DMS 273 (cell line): ENCODE measurements around the gene SURF6.
"Not testable (repeated sequence)": the region's sequence is repeated elsewhere in the genome, so short reads cannot be mapped to it uniquely, and the experiment has no call there.

Experiments used
- DNase-seq: peaks from one replicate; lab custom pipeline; 2025; ENCODE audit not compliant: unreplicated experiment; lab: John Stamatoyannopoulos, UW

SURF6 gene

DNA sequence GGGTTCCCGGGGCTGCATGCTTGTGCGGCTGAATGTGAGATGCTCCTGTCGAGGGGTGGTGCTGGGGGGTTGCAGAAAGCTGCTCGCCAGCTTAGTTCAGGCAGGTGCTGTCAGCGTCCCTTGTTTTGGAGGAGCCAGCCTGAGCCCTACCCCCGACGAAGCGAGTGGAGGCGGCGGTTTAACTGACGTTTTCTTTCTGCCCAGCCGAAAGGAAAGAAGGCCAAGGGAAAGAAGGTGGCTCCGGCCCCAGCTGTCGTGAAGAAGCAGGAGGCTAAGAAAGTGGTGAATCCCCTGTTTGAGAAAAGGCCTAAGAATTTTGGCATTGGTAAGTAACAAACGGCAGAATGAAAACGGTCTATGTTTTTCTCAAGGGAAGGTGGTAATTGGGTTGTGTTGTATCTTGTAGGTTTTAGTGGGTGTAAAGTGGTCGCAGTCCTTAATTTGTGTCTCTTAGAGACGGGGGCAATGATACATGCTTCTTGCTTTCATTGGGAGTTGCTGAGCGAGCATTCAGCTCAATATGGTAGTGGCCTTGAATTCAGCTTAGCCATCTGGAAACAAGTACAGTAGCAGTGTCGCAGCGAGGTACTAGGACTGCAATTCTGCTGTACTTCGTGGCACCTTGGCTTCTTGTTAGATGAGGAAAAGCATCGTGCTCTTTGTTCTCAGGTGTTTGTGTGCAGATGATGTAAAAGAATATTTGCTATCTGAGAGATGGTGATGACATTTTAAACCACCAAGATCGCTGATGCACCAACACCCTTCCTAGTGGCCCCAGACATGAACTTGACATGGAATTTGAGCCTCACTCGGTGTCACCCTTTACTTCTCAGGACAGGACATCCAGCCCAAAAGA is 13.0 kb upstream of the SURF6 start:
- no peak for DNase-seq

DNA sequence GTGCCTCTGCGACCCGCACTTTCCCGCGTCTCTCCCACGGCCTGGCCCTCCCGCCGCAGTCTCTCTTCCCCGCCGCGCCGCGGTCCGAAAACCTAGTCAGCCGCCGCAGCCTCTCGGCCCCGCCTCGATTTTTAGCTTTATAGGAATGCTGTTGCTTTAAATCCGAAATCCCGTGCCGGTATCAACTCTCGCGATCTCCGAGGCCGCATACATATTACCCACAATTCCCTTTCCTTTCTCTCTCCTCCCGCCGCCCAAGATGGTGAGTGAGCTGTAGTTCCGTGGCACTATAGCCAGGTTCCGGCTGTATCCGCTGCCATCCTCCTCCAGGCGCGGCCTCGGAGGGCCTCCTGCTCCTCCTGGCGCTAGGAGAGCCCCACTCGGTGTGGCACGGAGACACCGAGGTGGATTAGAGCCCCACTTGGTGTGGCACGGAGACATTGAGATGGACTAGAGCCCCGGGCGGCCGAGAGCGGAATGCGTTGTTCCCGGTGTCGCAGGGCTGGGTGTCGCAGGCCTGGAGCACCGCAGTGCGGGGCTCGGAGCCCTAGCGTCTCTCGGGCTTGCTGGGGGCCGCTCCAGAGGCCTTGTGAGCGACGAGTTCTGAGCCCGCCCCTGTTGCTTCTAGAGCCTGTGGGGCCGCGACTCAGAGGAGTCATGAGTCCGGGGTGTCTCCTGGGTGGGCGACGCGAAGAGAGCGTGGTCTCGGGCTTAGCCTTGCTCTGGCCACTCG is 12.2 kb upstream of the SURF6 start, which contains the start of the genes MED22 and RPL7A:
Gene MED22 (minus strand): TSS at position 147 of the 733 bp plus-strand sequence. CDS start 1,469 bp downstream, outside the sequence.
Gene RPL7A (plus strand): TSS at position 234 of the 733 bp plus-strand sequence. CDS start 26 bp downstream, at position 260.
- DNase-seq: peak; percentile 97

DNA sequence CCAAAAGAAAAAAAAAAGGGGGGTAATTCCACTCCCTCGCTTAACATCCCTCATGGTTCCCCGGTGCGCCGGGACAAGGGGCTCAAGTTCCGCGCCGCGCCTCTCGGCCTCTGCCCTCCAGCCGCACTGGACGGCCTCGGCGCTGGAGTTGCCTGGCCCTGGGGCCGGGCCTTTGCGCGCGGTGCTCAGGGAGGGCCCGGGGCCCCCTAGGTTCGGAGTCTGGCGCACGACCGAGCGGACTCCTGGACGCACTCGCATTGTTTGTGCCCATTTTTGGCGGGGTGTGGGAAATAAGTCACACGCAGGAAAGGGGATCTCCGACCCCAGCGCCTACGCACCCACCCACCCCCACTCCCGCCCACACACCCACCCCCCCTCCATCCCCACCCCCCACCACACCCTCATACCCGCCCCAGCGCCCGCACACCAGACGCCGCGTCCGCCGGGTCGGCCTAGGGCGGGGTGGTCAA is 11.6 kb upstream of the SURF6 start:
- DNase-seq: peak; percentile 66

DNA sequence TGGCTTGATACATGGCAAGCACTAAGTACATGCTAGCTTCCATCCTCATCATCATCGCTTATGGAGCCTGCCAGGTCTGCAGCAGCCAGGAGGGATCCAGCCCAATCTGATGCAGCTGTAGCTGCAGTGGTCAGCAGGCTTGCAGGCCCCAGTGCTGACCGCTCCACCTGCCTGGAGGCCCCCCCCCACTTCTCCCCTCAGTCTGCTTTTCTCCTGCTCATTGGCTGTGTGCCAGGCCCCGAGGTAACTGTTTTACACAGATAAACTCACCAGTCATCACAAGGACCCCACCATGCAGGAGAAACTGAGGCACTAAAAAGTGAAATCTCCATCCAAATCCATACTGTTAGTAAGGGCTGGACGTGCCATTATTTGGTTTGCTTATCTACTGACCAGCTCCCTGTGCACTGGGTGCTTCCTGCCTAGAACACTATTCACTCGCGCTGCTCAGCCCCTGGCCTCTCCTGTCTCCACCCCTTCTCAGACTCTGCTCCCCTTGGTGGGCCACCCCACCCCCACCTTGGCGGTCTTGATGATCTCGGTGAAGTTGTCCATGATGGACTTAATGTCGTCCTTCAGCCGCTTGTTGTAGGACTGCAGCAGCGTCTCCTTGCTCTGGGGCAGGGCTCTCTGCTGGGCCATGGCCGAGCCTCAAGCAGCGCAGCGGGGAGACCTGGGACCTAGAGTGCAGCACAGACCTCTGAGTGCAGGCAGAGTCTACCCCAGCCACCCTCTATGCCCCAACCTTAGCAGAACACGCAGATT is 10.2 kb upstream of the SURF6 start:
- DNase-seq: no peak

DNA sequence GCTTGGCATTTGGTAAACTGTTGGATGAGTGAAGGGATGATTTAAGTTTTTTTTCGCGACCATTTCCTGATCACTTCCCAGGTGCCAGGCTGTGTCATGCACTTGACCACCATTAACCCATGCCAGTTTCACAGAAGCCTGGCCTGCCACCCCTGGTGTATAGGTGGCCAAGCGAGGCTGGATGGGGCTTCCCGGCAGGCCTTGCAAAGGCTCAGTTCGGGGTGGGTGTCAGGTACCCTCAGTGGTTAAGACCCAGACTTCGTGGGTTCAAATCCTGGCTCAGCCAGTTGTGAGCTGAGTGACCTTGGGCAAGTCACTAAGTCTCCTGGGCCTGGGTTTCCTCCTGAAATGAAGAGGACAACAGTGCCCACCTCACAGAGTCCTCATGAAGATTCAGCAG is 9.6 kb upstream of the SURF6 start:
- no peak for DNase-seq

DNA sequence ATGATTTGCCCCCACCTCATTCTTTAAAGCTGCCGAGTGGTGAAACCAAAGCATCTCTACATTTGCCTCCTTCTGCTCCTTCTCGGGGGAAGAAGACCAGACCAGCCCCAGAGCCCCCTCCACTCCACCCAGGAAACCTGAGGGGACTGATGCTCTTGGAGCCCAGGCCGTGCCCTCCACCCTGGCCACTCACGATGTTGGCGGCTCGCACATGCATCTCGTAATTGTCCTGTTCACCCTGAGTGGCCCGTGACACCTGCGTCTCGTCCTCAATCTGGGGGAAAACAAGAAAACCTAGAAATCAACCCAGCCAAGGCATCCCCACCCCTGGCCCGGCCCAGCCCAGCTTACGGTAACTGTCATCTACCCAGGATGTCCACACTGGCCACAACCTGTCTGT is 9.0 kb upstream of the SURF6 start:
- DNase-seq: no peak

DNA sequence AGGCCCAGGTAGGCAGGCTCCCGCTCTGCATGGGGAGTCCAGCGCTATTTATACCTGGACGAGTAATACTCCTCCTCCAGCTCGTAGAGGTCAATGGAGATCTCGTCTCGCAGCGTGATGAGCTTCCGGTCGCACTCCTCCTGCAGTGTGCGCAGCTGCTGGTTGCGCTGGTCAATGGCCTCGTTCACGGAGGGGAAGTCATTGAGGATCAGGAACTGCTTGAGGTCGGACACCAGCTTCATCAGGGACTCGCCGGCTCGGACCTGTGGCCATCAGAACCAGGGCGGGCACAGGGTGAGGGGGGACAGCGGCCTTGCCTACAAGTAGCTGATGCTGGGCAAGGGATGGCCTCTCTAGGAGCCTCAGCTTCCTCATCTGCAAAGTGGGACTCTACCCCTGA is 8.1 kb upstream of the SURF6 start:
- no peak for DNase-seq

DNA sequence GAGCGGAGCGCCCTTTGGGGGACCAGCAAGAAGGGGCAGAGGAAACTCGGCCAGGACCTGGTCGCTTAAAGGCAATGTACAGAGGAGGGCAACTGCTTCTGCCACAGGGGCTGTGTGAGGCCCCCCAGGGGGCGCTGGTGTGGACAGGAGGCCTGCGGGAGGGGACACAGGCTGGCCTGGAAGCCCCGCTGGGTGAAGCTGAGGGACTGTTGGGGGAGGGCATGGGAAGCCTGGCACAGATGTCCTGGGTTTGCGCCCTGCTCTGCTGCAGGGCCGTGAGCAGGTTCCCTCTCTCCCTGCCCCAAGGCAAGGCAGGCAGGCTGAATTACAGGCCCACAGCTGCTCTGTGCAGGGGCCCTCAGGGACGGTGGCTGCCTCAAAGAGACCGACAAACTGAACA is 6.6 kb upstream of the SURF6 start:
- DNase-seq: peak; percentile 78

DNA sequence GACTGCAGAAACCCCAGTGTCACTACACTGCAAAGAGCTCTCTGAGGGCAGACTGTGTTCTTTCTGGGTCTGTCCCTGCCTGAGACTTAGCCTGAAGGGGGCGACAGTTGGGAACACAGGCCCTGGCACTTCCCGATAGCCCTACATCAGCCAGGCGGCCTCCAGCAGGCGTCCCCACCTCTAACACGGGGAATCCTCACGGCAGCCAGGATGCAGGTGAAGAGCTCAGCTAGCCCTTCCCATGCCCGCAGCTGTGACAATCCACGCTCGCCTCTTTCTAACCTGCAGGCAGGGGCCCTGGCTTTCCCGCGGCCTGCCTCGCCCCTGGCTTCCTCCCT is 6.0 kb upstream of the SURF6 start:
- peak; percentile 53 for DNase-seq

DNA sequence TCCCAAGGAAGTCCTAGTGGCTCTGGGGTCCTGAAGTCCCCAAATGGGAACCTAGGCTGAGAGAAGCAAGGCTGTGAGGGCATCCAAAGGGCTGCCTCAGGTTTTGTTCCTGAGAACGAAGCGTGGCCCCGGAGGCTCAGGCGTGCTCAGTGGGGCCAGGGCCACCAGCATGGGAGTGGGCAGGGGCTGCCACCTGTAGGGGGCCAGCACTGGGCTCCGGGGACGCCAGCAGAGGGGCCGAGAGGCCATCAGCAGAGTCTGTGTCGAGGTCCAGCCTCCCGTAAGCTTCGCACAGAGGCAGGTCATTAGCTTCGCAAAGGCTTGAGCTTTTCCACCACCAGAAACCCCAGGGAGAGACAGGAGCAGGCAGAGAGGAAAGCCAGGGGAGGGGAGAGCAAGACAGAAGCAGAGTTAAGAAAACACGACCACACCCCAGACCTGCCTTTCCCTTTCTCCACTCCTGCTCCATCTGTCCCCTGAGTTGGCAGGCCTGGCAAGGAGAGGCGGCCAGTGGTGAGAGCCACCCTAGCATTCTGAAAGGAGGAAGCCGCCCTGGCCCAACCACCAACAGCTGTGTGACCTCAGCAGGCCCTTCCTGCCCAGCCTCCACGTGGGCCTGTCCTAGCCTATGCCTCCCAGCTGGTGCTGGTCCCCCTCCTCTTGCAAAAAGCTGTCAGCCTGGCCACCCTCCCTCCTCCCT is 5.5 kb upstream of the SURF6 start:
- peak; percentile 53 for DNase-seq

DNA sequence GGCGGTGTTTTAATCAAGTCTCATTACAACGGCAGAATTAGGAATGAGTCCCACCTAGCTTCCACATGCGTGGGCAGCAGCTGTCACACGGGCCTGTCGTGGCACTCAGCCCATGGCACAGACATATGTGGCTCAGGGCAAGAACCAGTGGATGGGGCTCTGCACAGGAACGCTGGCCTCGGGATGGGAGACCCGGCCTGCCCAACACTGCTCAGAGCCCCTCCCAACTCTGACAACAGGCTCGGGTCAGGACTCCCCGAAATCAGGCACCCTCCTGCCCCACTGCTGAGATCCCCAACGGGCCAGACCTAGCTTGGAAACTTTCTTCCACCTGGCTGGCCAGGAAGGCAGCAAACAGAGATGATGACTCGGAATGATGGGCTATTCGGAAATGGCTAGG is 4.9 kb upstream of the SURF6 start:
- no peak for DNase-seq

DNA sequence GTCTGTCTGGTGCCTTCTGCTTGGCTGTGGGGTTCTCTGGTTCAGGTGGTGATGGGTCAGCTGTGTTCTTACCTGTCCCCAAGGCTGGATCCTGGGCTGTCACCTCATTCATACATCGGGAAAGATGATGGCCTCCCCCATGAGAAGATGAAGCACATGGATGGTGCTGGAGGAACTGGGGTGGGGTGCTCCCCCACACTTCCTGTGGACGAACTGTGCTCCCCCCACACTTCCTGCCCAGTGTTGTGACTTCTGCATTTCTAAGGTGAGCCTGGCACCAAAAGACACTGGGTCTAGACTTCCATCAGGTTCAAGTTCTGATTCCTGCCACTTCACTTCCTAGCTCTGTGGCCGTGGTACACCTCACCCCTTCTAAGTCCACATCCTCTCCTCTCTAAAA is 4.3 kb upstream of the SURF6 start:
- no peak for DNase-seq

DNA sequence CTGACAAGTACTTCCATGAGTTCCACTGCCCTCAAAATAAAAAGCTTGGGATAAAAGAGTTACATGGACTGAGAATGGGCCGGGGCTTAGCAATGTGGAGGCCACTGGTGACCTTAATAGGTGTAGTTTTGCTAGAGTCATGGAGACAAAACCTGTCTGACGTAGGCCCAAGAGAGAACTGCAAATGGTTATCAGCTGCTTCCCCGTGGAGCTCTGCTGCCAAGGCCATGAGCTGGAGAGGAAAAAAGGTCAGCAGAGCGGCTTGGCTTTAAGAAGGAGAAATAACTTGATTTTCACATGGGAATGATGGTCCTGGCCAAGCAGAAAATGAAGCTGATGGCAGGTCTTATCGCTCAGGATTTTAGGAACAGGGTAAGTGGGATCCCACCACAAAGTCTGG is 3.7 kb upstream of the SURF6 start:
- DNase-seq: no peak

DNA sequence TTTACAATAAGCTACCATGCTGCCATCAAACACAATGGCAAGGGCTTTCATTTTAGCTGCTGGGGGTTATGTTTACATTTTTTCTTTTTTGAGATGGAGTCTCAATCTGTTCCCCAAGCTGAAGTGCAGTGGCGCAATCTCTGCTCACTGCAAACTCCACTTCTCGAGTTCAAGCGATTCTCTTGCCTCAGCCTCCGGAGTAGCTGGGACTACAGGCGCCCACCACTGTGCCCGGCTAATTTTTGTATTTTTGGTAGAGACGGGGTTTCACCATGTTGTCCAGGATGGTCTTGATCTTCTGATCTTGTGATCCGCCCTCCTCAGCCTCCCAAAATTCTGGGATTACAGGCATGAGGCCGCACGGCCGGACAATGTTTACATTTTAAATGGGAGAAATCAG is 1.1 kb downstream of the SURF6 start:
- DNase-seq: not testable (repeated sequence)

DNA sequence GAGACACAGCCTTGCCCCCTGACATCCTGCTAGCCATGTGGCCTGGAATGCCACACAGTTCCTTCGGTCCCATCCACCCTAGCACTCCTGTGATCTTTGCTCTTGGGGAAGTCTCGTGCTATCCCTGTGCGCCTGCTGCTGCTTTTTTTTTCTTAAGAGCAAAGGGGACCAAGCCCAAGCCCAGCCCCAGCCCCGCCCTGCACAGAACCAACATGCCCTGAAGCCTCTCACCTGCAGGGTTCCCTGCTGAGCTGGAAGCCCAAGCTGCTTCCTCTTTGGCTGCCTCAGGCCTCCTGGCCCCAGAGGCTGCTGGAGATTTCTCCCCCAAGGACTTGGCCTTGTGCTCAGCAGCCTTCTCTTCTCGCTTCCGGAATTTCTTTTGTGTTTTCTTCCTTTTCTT is 1.8 kb downstream of the SURF6 start:
- DNase-seq: no peak

DNA sequence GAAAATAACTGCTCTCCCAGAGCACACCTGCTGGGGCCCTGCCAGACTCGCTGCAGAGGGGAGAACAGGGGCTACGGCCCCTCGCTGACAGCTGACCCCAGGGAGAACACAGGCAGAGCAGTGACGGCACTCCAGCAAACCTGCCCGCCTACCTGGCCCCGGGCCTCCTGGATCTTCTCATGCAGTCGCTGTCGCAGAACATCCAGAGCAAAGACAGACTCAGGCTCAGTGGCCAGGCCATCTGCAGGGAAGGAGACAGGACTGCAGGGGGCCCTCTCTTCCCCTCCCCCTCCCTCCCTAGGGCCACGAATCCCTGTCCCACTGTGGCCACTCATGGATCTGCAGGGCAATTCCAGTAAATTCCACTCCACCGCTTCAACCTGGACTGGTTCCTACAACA is 2.4 kb downstream of the SURF6 start:
- DNase-seq: no peak

DNA sequence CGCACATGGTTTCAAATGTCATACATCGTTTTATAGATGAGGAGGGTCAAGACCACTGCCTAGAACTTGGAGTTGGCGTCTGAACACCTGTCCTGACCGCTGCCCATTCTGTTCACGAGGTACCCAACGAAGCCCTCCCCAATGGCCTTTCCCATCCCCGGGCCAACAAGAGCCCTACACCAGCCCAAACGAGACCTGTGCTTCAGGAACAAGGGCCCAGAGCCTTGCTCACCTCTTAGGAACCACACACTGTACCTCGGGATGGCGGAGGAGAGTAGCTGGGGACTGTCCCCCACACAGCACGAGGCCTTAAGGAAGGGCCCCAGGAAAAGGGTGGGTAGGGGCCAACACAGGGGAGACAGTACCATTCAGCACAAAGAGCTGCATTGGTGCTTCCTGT is 3.0 kb downstream of the SURF6 start:
- no peak for DNase-seq

DNA sequence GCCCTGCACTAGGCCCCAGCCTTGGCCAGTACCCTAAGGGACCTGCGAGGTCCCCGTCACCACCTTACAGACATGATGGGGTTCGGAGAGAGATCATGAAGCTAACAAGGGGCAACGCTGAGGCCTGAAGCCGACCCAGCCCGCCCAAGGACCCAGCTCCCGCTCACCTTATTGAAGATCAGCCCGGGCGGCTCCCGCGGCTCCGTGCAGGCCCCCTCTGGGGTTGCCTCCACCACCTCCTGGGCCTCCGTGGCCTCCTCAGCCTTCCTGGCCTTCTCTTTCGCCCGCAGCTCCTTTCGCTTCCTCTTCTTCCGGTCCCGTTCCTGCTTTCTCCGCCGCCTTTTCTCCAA is 3.6 kb downstream of the SURF6 start:
- DNase-seq: no peak

DNA sequence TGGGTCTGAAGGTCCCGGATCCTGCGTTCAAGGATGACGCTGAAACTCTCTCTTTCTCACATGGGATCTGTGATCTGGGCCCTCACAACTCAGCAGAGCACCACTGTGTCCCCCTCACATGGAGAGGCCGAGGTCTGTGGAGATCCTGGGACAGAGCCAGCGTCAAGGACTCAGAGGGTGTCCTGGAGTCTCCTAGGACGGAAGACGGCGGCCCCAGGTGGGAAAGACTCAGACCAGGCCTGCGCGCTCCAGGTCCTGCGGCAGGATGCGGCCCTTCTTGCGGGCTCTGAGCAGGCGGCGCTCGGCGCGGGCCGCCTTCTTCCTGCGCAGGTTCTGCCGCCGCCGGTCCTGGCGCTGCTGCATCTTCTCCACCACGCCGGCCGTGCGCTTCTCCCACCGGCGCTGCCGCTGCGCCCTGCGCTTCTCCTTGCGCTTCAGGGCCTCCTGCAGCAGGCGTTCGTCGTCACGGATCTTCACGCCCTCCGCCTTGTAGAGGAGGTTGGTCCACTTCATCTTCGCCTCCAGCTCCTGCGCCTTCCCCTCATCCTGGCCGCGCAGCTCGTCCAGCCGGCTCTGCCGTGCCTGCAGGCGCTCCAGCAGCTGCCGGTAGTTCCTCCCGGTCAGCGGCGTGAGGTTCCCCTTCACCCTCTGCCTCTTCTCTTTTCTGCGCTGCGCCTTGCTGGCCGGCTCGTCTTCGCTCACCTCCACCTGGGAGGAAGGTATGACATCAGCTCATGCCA is 4.2 kb downstream of the SURF6 start:
- DNase-seq: no peak

DNA sequence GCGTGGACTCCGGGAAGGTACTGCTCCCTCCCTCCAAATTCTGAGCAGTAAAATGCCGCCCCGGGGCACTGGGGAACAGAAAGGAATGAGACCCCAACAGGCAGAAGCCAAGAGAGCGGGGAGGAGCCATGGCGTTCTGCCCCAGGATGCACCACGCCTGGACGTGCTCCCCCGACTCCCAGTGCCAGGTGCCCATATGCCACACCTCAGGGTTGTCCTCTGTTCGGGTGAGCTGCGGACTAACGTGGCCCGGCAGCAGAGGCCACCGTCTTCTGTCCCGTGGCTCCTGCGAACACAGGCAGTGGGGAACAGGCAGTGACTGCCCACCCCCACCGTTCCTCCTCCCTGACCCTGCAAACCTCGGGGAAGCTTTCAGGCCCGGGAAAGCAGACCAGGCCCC is 4.8 kb downstream of the SURF6 start:
- DNase-seq: no peak
